ENCODE results near the gene SLC30A5.
"Not testable (repeated sequence)": the region's sequence is repeated elsewhere in the genome, so short reads cannot be mapped to it uniquely, and the experiment has no call there.

Gene SLC30A5

DNA sequence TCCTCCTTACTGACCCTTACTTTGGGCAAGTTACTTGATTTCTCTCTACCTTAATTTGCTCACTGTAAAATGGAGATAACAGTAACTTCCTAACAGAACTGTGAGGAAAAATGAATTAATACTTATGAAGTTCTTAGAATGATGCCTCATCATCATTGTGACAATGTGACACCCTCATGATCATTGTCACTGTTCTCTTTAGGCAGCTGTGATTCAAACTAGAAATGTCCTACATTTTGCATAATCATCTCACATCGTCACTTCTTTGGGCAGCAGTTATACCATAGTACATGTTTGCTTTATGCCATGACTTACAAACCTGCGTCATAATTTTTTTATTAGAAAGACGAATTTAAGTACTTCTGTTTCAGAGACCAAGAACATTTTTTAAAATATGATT is 9.7 kb downstream of the SLC30A5 start:
- Histone ChIP-seq H3K27ac (ENCODE audit: low read length) (no peak overlapping the region), H3K79me2 (ENCODE audit: low read length) (peaks cover 29% of the 10 kb centered on the region), H4K20me1 (ENCODE audit: insufficient read depth, low read length) (peaks cover 9% of the 10 kb centered on the region), H3K27me3 (ENCODE audit: low read depth, low read length) (no peaks in the 10 kb centered on the region), H2AFZ (ENCODE audit: low read depth, low read length) (no peak overlapping the region), H3K4me3 (ENCODE audit: low read length) (no peak overlapping the region), H3K9me3 (ENCODE audit: insufficient read depth, low read length) (no peaks in the 10 kb centered on the region), H3K4me1 (ENCODE audit: low read length) (peaks cover 16% of the 10 kb centered on the region), H3K9ac (ENCODE audit: low read length) (no peak overlapping the region), H3K4me2 (ENCODE audit: low read length) (no peak overlapping the region), H3K36me3 (replicated peaks; ENCODE audit: low read depth, low read length) (peaks cover 10% of the 10 kb centered on the region)
- no peak for TF ChIP-seq EZH2phosphoT487 (IDR thresholded peaks at IDR 0.05; ENCODE audit: low read depth)
- no peak for TF ChIP-seq CTCF (IDR thresholded peaks at IDR 0.05; ENCODE audit: low read depth, low read length)

- TF ChIP-seq EZH2phosphoT487 (IDR thresholded peaks at IDR 0.05; ENCODE audit: low read depth): no peak
- no peak for TF ChIP-seq CTCF (IDR thresholded peaks at IDR 0.05; ENCODE audit: low read depth, low read length)
- no peak overlapping the region for H3K4me3 ChIP-seq (ENCODE audit: low read length)
- H3K36me3 ChIP-seq (replicated peaks; ENCODE audit: low read depth, low read length): peaks cover 25% of the 10 kb centered on the region
- no peaks in the 10 kb centered on the region for H3K9me3 ChIP-seq (ENCODE audit: insufficient read depth, low read length)
- peaks cover 16% of the 10 kb centered on the region for H3K4me1 ChIP-seq (ENCODE audit: low read length)
- no peak overlapping the region for H3K9ac ChIP-seq (ENCODE audit: low read length)
- no peak overlapping the region for H2AFZ ChIP-seq (ENCODE audit: low read depth, low read length)
- peak overlapping the region; percentile 66 for H3K27ac ChIP-seq (ENCODE audit: low read length)
- H3K27me3 ChIP-seq (ENCODE audit: low read depth, low read length): no peaks in the 10 kb centered on the region
- peaks cover 9% of the 10 kb centered on the region for H4K20me1 ChIP-seq (ENCODE audit: insufficient read depth, low read length)
- 0 out of 2 replicates have a peak, but pooled peaks cover 3% of the 10 kb centered on the region for H3K79me2 ChIP-seq (ENCODE audit: low read length)
- H3K4me2 ChIP-seq (ENCODE audit: low read length): peak overlapping the region; percentile 38
Observed at GRCh38 chr5:69105996-69106906, 12.4 kb downstream of the SLC30A5 start.

- H4K20me1 ChIP-seq (ENCODE audit: insufficient read depth, low read length); H3K27ac ChIP-seq (ENCODE audit: low read length); H3K9ac ChIP-seq (ENCODE audit: low read length); H3K4me2 ChIP-seq (ENCODE audit: low read length); H3K27me3 ChIP-seq (ENCODE audit: low read depth, low read length); H3K9me3 ChIP-seq (ENCODE audit: insufficient read depth, low read length); H3K4me3 ChIP-seq (ENCODE audit: low read length); H2AFZ ChIP-seq (ENCODE audit: low read depth, low read length); H3K79me2 ChIP-seq (ENCODE audit: low read length): not testable (repeated sequence)
- peaks cover 16% of the 10 kb centered on the region for H3K4me1 ChIP-seq (ENCODE audit: low read length)
- H3K36me3 ChIP-seq (replicated peaks; ENCODE audit: low read depth, low read length): peaks cover 25% of the 10 kb centered on the region
Observed at GRCh38 chr5:69108367-69108766, 14.6 kb downstream of the SLC30A5 start.

- Histone ChIP-seq H3K4me1 (ENCODE audit: low read length) (no peaks in the 10 kb centered on the region), H3K27me3 (ENCODE audit: low read depth, low read length) (no peaks in the 10 kb centered on the region), H3K79me2 (ENCODE audit: low read length) (no peaks in the 10 kb centered on the region), H3K27ac (ENCODE audit: low read length) (no peak overlapping the region), H4K20me1 (ENCODE audit: insufficient read depth, low read length) (no peaks in the 10 kb centered on the region), H3K9ac (ENCODE audit: low read length) (no peak overlapping the region), H3K36me3 (replicated peaks; ENCODE audit: low read depth, low read length) (peaks cover 26% of the 10 kb centered on the region), H3K4me2 (ENCODE audit: low read length) (no peak overlapping the region), H3K4me3 (ENCODE audit: low read length) (no peak overlapping the region), H3K9me3 (ENCODE audit: insufficient read depth, low read length) (no peaks in the 10 kb centered on the region), H2AFZ (ENCODE audit: low read depth, low read length) (no peak overlapping the region)
- no peak for TF ChIP-seq EZH2phosphoT487 (IDR thresholded peaks at IDR 0.05; ENCODE audit: low read depth)
- TF ChIP-seq CTCF (IDR thresholded peaks at IDR 0.05; ENCODE audit: low read depth, low read length): no peak
Observed at GRCh38 chr5:69113851-69114250, 20.0 kb downstream of the SLC30A5 start.

Measured in OCI-LY3 (cell line).